ENCODE data around the gene CEACAM6. TPM values are rescaled to one million over a fixed set of nuclear protein-coding genes. Genes with fewer than 3 reads are reported as not detected.

Gene CEACAM6
- total RNA-seq, 2 donors from 2014 or later = not detected

GRCh38 chr19:41799444-41800000, 44.2 kb downstream of the CEACAM6 start:
- ATAC-seq (ENCODE audit: insufficient number of reproducible peaks, low FRiP score, low read depth) = no peak
- H3K36me3 ChIP-seq = no peaks in the 10 kb centered on the region
- no peaks in the 10 kb centered on the region for H3K27me3 ChIP-seq (replicated peaks; ENCODE audit: insufficient read depth)
- H3K27ac ChIP-seq = no peak overlapping the region
- no peak overlapping the region for H3K4me3 ChIP-seq
- no peaks in the 10 kb centered on the region for H3K9me3 ChIP-seq
- no peak for DNase-seq (ENCODE audit: low spot score)
- no peaks in the 10 kb centered on the region for H3K4me1 ChIP-seq (ENCODE audit: control insufficient read depth in 1 of 2, low read depth in 2 of 2)
- TF ChIP-seq, protein P1, sequence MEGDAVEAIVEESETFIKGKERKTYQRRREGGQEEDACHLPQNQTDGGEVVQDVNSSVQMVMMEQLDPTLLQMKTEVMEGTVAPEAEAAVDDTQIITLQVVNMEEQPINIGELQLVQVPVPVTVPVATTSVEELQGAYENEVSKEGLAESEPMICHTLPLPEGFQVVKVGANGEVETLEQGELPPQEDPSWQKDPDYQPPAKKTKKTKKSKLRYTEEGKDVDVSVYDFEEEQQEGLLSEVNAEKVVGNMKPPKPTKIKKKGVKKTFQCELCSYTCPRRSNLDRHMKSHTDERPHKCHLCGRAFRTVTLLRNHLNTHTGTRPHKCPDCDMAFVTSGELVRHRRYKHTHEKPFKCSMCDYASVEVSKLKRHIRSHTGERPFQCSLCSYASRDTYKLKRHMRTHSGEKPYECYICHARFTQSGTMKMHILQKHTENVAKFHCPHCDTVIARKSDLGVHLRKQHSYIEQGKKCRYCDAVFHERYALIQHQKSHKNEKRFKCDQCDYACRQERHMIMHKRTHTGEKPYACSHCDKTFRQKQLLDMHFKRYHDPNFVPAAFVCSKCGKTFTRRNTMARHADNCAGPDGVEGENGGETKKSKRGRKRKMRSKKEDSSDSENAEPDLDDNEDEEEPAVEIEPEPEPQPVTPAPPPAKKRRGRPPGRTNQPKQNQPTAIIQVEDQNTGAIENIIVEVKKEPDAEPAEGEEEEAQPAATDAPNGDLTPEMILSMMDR (IDR thresholded peaks at IDR 0.05) = no peak

- TF ChIP-seq, protein P1 (IDR thresholded peaks at IDR 0.05) = no peak
- Histone ChIP-seq H3K36me3 (no peaks in the 10 kb centered on the region), H3K27ac (no peak overlapping the region), H3K4me1 (ENCODE audit: control insufficient read depth in 1 of 2, low read depth in 2 of 2) (no peaks in the 10 kb centered on the region), H3K9me3 (no peaks in the 10 kb centered on the region), H3K4me3 (no peak overlapping the region), H3K27me3 (replicated peaks; ENCODE audit: insufficient read depth) (no peaks in the 10 kb centered on the region)
- ATAC-seq (ENCODE audit: insufficient number of reproducible peaks, low FRiP score, low read depth) (no peak), DNase-seq (ENCODE audit: low spot score) (no peak)
These were observed 45.7 kb downstream of the CEACAM6 start for GRCh38 chr19:41801031-41801430.

DNA sequence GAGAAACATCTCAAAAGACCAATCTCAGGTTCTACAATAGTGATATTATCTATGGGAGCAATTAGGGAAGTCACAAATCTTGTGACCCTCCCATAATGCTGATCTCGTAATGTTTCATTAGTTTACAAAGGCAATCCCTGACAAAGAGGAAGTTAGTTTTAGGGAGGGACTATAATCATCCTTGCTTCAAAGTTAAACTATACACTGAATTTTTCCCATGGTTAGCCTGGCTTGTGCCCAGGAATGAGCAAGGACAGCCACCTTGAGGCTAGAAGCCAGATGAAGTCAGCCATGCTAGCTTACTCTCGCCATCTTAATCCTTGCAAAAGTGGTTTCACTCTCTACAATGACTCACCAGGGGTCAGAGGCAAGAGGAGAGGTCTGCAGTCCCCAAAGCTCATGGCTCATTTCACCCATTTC, 46.5 kb downstream of the CEACAM6 start:
- ATAC-seq (ENCODE audit: insufficient number of reproducible peaks, low FRiP score, low read depth) = no peak

DNA sequence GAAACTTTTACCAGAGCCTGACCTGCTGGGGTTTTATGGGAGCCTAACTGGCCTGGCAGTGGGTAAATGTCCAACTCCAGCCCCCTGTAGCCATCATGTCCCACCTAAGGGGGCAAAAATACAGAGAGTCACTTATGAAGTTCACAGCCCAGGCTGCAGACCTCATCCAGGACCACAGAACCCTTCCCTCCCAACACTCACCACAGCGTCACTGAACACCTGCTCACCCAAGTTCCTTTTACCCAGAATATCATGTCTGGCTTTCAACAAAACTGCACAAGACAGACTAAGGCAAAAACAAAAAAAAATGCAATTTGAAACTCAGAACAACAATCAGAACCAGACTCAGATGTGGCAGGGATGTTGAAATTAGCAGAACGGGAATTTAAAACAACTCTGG, 47.4 kb downstream of the CEACAM6 start:
- DNase-seq (ENCODE audit: low spot score) = no peak
- no peaks in the 10 kb centered on the region for H3K36me3 ChIP-seq
- H3K27ac ChIP-seq = no peak overlapping the region
- no peaks in the 10 kb centered on the region for H3K9me3 ChIP-seq
- no peaks in the 10 kb centered on the region for H3K27me3 ChIP-seq (replicated peaks; ENCODE audit: insufficient read depth)
- no peaks in the 10 kb centered on the region for H3K4me1 ChIP-seq (ENCODE audit: control insufficient read depth in 1 of 2, low read depth in 2 of 2)
- H3K4me3 ChIP-seq = no peak overlapping the region
- ATAC-seq (ENCODE audit: insufficient number of reproducible peaks, low FRiP score, low read depth) = no peak
- TF ChIP-seq, protein P1 (IDR thresholded peaks at IDR 0.05) = no peak

More for the DNA sequence above, 46.5 kb downstream of the CEACAM6 start:
- no peak for DNase-seq (ENCODE audit: low spot score)
- Histone ChIP-seq H3K27me3 (replicated peaks; ENCODE audit: insufficient read depth) (no peaks in the 10 kb centered on the region), H3K36me3 (no peaks in the 10 kb centered on the region), H3K4me3 (no peak overlapping the region), H3K9me3 (no peaks in the 10 kb centered on the region), H3K27ac (no peak overlapping the region), H3K4me1 (ENCODE audit: control insufficient read depth in 1 of 2, low read depth in 2 of 2) (no peaks in the 10 kb centered on the region)
- TF ChIP-seq, protein P1 (IDR thresholded peaks at IDR 0.05) = no peak

DNA sequence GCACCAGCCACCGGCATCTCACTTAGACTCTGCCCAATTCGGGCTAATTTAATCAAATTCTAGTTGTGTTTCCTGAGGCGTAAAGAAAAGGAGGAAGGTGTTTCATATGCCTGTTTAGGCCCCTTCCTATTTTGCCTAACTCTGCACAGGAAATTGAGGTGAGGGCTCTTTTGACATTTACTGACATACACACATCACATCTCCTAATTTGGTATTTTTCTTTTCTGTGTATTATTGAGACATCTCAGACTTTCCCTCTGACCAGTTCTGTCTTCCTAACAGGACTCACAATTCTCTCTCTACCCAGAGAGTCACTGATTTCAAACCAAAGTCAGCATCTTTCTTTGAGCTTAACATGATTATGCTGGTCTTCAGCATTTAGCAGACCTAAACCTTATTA, 49.0 kb downstream of the CEACAM6 start:
- no peak for ATAC-seq (ENCODE audit: insufficient number of reproducible peaks, low FRiP score, low read depth)
- Histone ChIP-seq H3K4me1 (ENCODE audit: control insufficient read depth in 1 of 2, low read depth in 2 of 2) (no peaks in the 10 kb centered on the region), H3K27me3 (replicated peaks; ENCODE audit: insufficient read depth) (no peaks in the 10 kb centered on the region), H3K36me3 (no peaks in the 10 kb centered on the region), H3K9me3 (no peaks in the 10 kb centered on the region), H3K4me3 (no peak overlapping the region), H3K27ac (no peak overlapping the region)
- no peak for DNase-seq (ENCODE audit: low spot score)
- TF ChIP-seq, protein P1 (IDR thresholded peaks at IDR 0.05) = no peak
